ENCODE data around the gene SUMO3. TPM values are rescaled to one million over a fixed set of nuclear protein-coding genes. Genes with fewer than 3 reads are reported as not detected.

SUMO3 gene
- total RNA-seq, result 60.0 and 82.1 TPM in 2 replicates

DNA sequence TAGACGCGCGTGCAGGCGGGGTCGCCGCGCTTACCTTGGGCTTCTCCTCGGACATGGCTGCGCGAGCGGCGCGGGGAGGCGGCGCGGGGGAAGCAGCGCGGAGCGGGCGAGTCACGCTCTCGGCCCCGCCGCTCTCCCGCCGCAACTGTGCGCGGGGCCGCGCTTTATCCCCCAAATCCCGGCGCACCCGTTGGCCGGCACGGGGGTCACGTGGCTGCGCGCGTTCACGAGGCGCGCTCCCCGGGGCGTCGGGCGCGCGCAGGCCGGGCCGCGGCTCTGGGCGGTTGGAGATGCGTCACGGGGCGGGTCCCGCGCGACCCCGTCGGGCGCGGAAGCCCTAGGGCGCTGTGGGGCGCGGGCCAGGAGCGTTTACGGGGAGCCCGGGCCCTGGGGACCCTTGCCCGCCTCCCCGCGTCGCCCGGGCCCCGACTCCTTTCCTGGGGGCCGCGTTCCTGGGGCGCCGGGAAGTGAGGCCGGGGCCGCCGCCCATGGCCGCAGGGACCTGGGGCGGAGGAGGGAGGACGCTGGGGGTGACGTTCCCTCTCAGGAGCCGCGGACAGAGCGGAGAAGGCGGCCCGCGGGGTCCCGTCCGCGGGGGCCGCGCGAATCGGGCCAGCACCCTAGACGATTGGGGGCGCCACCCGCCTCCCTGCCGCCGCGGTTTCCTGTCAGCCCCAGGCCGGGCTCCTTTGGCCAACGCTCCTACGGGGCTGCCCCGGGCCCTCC, at the start of gene SUMO3:
SUMO3 (minus strand) TSS at position 149 of the 726 bp plus-strand sequence; CDS start at position 55, 94 bp downstream.

DNA sequence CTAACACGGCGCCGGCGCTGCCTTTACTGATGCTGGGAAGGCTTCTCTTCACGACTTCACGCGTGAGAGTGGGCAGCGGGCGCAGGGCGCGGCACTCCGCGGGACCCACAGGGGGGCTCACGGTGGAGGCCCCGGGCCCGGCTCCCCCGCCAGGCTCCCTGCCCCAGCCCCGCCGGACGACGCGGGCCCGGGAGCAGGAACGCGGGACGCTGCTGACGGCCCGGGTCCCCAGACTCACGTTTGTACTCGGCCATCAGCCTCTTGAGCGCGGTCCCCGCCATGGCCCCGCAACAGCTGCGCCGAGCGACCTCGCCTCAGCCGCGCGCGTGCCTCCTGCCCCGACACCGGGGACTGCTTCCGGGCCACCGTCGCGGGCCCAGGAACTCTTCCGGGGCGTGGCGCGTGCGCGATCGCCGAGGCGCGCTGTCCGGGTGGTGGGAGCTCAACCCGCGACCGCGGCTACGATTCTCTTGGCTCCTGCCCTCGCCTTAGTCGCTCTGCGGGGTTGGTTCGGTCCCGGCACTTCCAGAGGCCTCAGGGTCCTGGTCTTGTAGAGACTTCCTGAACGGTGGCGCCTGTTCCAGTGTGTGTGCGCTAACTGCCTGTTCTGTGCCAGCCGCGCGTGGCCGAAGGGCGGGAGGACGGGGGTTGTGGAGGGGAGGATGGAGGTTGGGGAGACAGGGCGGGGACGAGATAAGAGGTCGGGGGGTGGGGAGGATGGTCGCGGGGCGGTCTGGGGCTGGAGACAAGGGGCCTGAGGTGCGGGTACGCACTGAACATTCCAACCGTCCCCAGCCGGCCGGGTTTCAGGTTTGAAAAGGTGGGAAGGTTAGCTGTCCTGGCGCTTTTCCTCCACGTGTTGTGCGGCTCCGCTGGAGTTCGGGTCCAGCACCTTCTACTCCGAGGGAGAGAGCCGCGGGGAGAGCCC, 16.1 kb downstream of the SUMO3 start, which contains the start of gene UBE2G2:
UBE2G2 (minus strand) TSS at position 353 of the 928 bp plus-strand sequence; CDS start at position 281, 72 bp downstream.

Other genes starting within 250 kb of the SUMO3 start
- not detected in 2 replicates for gene KRTAP10-4, start 244.3 kb downstream of the SUMO3 start, total RNA-seq
- not detected in 2 replicates for gene KRTAP10-5, start 237.5 kb downstream of the SUMO3 start, total RNA-seq
- not detected in 2 replicates for gene KRTAP10-6, start 225.6 kb downstream of the SUMO3 start, total RNA-seq
- not detected in 2 replicates for gene KRTAP10-7, start 217.5 kb downstream of the SUMO3 start, total RNA-seq
- not detected in 2 replicates for gene KRTAP10-8, start 206.0 kb downstream of the SUMO3 start, total RNA-seq
- gene KRTAP10-9, start 191.0 kb downstream of the SUMO3 start, total RNA-seq, result not detected in 2 replicates
- not detected in 2 replicates for gene KRTAP10-10, start 180.7 kb downstream of the SUMO3 start, total RNA-seq
- gene KRTAP10-11, start 171.6 kb downstream of the SUMO3 start, total RNA-seq, result not detected in 2 replicates
- not detected in 2 replicates for gene KRTAP12-4, start 163.4 kb downstream of the SUMO3 start, total RNA-seq
- gene KRTAP12-3, start 160.1 kb downstream of the SUMO3 start, total RNA-seq, result not detected in 2 replicates
- not detected in 2 replicates for gene KRTAP12-2, start 151.1 kb downstream of the SUMO3 start, total RNA-seq
- gene KRTAP12-1, start 135.9 kb downstream of the SUMO3 start, total RNA-seq, result not detected in 2 replicates
- gene KRTAP10-12, start 120.9 kb downstream of the SUMO3 start, total RNA-seq, result not detected in 2 replicates
- not detected in 2 replicates for gene TSPEAR, start 106.5 kb downstream of the SUMO3 start, total RNA-seq
- 55.4 and 64.3 TPM in 2 replicates for gene UBE2G2, start 16.2 kb downstream of the SUMO3 start, total RNA-seq
- 157 and 257 TPM in 2 replicates for gene PTTG1IP, start 55.6 kb upstream of the SUMO3 start, total RNA-seq
- 1.7 and 3.6 TPM in 2 replicates for gene ITGB2, start 102.8 kb upstream of the SUMO3 start, total RNA-seq
- 34.5 and 35.4 TPM in 2 replicates for gene SLX9, start 122.0 kb upstream of the SUMO3 start, total RNA-seq

All from tracheal epithelial cell (primary cell).